NT2/D1 (cell line): ENCODE data around the gene WDR62.
A peak's percentile ranks its signal among the peaks of the same experiment; 100 is the strongest.

Experiments used
- DNase-seq: peaks from one replicate; pipeline ENCODE4 v3.0.0-alpha.2; 2011; ENCODE audit warnings: low read depth, low spot score
- H3K27me3 ChIP-seq: 2 replicates; pipeline ENCODE4 v1.6.0; 2011; ENCODE audit warnings: mild to moderate bottlenecking; ENCODE audit not compliant: insufficient read length, insufficient read depth
- H3K36me3 ChIP-seq: 2 replicates; pipeline ENCODE4 v1.6.1; 2011; ENCODE audit warnings: mild to moderate bottlenecking, low read length, mixed read lengths; ENCODE audit not compliant: insufficient read depth, insufficient read length
- H3K4me1 ChIP-seq: 2 replicates; pipeline ENCODE4 v1.5.1; 2011; ENCODE audit not compliant: insufficient read depth, insufficient read length
- H3K4me3 ChIP-seq: 2 replicates; pipeline ENCODE4 v1.5.1; 2011; ENCODE audit warnings: low read depth; ENCODE audit not compliant: insufficient read length
- H3K9ac ChIP-seq: 2 replicates; pipeline ENCODE4 v1.6.0; 2011; ENCODE audit warnings: low read depth; ENCODE audit not compliant: insufficient read length
- H3K9me3 ChIP-seq: 2 replicates; pipeline ENCODE4 v1.5.1; 2011; ENCODE audit warnings: mild to moderate bottlenecking, low read length; ENCODE audit not compliant: insufficient read depth
- SUZ12 ChIP-seq: IDR thresholded peaks from 2 replicates; pipeline ENCODE4 v1.6.1; 2011; ENCODE audit not compliant: insufficient read length, insufficient read depth; ENCODE audit errors: extremely low read depth
- YY1 ChIP-seq: IDR thresholded peaks from 2 replicates; pipeline ENCODE4 v1.6.1; 2011; ENCODE audit not compliant: insufficient read length, insufficient read depth
- ZNF274 ChIP-seq: IDR thresholded peaks from 2 replicates; pipeline ENCODE4 v1.6.1; 2011; ENCODE audit warnings: mild to moderate bottlenecking, low read depth, low read length

Gene WDR62

GRCh38 chr19:36054733-36055686, at the start of gene WDR62:
TSS of gene WDR62 (plus strand) at chr19:36054897. CDS start at chr19:36054972, 75 bp downstream.
- H3K27me3 ChIP-seq, result no peaks in the 10 kb centered on the region
- peak within 1 kb of the TSS; percentile 87 for H3K4me3 ChIP-seq
- no peaks in the 10 kb centered on the region for H3K9me3 ChIP-seq
- peaks cover 24% of the 10 kb centered on the region for H3K36me3 ChIP-seq
- peak within 1 kb of the TSS; percentile 86 for H3K9ac ChIP-seq
- peaks cover 9% of the 10 kb centered on the region for H3K4me1 ChIP-seq
- no peak for TF ChIP-seq ZNF274
- TF ChIP-seq YY1, result no peak
- TF ChIP-seq SUZ12, result no peak
- DNase-seq, result peak; percentile 69

DNA sequence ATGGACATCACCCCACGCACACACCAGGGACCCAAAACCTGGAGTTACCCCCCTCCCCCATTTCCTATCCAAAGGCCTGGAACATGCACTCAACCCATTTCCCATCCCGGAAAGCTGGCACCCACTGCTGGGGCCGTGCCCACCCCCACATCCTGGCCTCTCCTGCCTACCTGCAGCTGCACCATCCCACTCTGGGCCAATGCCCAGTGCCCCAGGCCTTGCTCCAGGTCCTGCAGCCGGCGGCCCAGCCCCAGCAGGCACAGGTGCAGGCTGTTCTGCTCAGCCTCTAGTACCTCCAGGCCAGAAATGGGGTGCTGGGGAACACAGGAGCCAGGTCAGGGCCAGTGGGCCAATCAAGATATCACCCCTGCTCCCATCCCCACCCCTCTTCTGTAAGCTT, 47.7 kb upstream of the WDR62 start:
- Histone ChIP-seq H3K36me3 (peaks cover 11% of the 10 kb centered on the region), H3K4me1 (peaks cover 8% of the 10 kb centered on the region), H3K4me3 (no peak overlapping the region), H3K9me3 (no peaks in the 10 kb centered on the region), H3K9ac (no peak overlapping the region), H3K27me3 (no peaks in the 10 kb centered on the region)
- TF ChIP-seq SUZ12 (no peak), ZNF274 (no peak), YY1 (no peak)
- DNase-seq, result no peak

GRCh38 chr19:36008336-36008978, 46.2 kb upstream of the WDR62 start, which contains the start of gene SYNE4:
TSS of gene SYNE4 (minus strand) at chr19:36008813. CDS start at chr19:36008681, 132 bp downstream.
- Histone ChIP-seq H3K27me3 (no peaks in the 10 kb centered on the region), H3K9ac (peak within 1 kb of the TSS; percentile 83), H3K4me3 (peak within 1 kb of the TSS; percentile 68), H3K36me3 (peaks cover 5% of the 10 kb centered on the region), H3K9me3 (no peaks in the 10 kb centered on the region), H3K4me1 (peaks cover 10% of the 10 kb centered on the region)
- TF ChIP-seq ZNF274 (no peak), YY1 (no peak), SUZ12 (no peak)
- no peak for DNase-seq

GRCh38 chr19:36009220-36009619, 45.5 kb upstream of the WDR62 start:
- H3K4me3 ChIP-seq, result peak overlapping the region; percentile 11
- peak overlapping the region; percentile 83 for H3K9ac ChIP-seq
- no peaks in the 10 kb centered on the region for H3K9me3 ChIP-seq
- peaks cover 10% of the 10 kb centered on the region for H3K4me1 ChIP-seq
- DNase-seq, result no peak
- TF ChIP-seq YY1 (no peak), ZNF274 (no peak), SUZ12 (no peak)
- H3K27me3 ChIP-seq, result no peaks in the 10 kb centered on the region
- peaks cover 3% of the 10 kb centered on the region for H3K36me3 ChIP-seq

- Histone ChIP-seq H3K36me3 (no peaks in the 10 kb centered on the region), H3K9ac (peak overlapping the region; percentile 57), H3K4me3 (peak overlapping the region; percentile 11), H3K27me3 (no peaks in the 10 kb centered on the region), H3K9me3 (no peaks in the 10 kb centered on the region), H3K4me1 (peaks cover 9% of the 10 kb centered on the region)
- TF ChIP-seq SUZ12, result no peak
- TF ChIP-seq ZNF274, result no peak
- TF ChIP-seq YY1, result no peak
- no peak for DNase-seq
These were observed 44.9 kb upstream of the WDR62 start for GRCh38 chr19:36009633-36010379.

- no peak overlapping the region for H3K9ac ChIP-seq
- DNase-seq, result no peak
- TF ChIP-seq YY1 (no peak), SUZ12 (no peak), ZNF274 (no peak)
These were observed 44.3 kb upstream of the WDR62 start for GRCh38 chr19:36010402-36010801.

More at GRCh38 chr19:36010402-36010801, 44.3 kb upstream of the WDR62 start:
- H3K9me3 ChIP-seq, result no peaks in the 10 kb centered on the region
- H3K36me3 ChIP-seq, result no peaks in the 10 kb centered on the region
- peaks cover 9% of the 10 kb centered on the region for H3K4me1 ChIP-seq
- no peaks in the 10 kb centered on the region for H3K27me3 ChIP-seq
- no peak overlapping the region for H3K4me3 ChIP-seq
